ENCODE measurements around the gene IFNGR2. TPM values are rescaled to one million over a fixed set of nuclear protein-coding genes. Genes with fewer than 3 reads are reported as not detected.

The IFNGR2 gene
- total and polyA plus RNA-seq, 2 of the 4 experiments (the other 2 are of a cell fraction): 66.0 to 73.8 TPM

GRCh38 chr21:33391656-33392055 lies 11.6 kb upstream of the IFNGR2 start:
- in situ Hi-C loops (cut with MboI; ENCODE audit: low sequenced_read_pairs) (no loop called here), dilution Hi-C loops (cut with HindIII; ENCODE audit: low sequenced_read_pairs, unreplicated experiment) (no loop called here), intact Hi-C loops (cut with micrococcal nuclease) (no loop called here)
- ChIA-PET POLR2A (ENCODE audit: unreplicated experiment) (no interaction called here), CTCF (no interaction called here)
- no peak overlapping the region for H3K56ac ChIP-seq (ENCODE audit: extremely low read depth, insufficient read depth, low read length)
- no peak overlapping the region for H3K9ac ChIP-seq (ENCODE audit: low read depth, low read length)
- H3K4ac ChIP-seq (ENCODE audit: low read depth, low read length): no peak overlapping the region
- H4K5ac ChIP-seq (ENCODE audit: low read depth, low read length): no peak overlapping the region
- no peaks in the 10 kb centered on the region for H3K9me3 ChIP-seq (ENCODE audit: control insufficient read depth, insufficient read depth, low read length)
- no peak overlapping the region for H2AFZ ChIP-seq (replicated peaks; ENCODE audit: low read length, poor library complexity)
- no TSS peak for BruUV-seq (replicated peaks)
- no peaks in the 10 kb centered on the region for H4K20me1 ChIP-seq (ENCODE audit: insufficient read depth, low read length)
- no peak overlapping the region for H2BK15ac ChIP-seq (ENCODE audit: low read depth, low read length)
- no peak overlapping the region for H3K23ac ChIP-seq (ENCODE audit: low read depth, low read length)
- no peak overlapping the region for H3K27ac ChIP-seq (ENCODE audit: insufficient read depth, low read length)
- no peaks in the 10 kb centered on the region for H3K79me1 ChIP-seq (ENCODE audit: low read depth in 1 of 2, low read length in 2 of 2)
- H3K9me1 ChIP-seq (ENCODE audit: insufficient read depth, low read length): no peaks in the 10 kb centered on the region; the same call in 1 of the 2 replicates
- H3K18ac ChIP-seq (ENCODE audit: low read depth, low read length): no peak overlapping the region
- H2AK5ac ChIP-seq (ENCODE audit: low read depth, low read length): no peak overlapping the region
- H3K36me3 ChIP-seq (ENCODE audit: control insufficient read depth, insufficient read depth, low read length): no peaks in the 10 kb centered on the region
- H3K4me3 ChIP-seq (ENCODE audit: insufficient read depth, low read depth, low read length): no peak overlapping the region
- peaks cover 8% of the 10 kb centered on the region for H3K4me1 ChIP-seq (ENCODE audit: control insufficient read depth, insufficient read depth, low read length)
- peaks cover 6% of the 10 kb centered on the region for H3K27me3 ChIP-seq (ENCODE audit: control insufficient read depth, insufficient read depth, low read length)
- no peak for ATAC-seq (ENCODE audit: low read depth)
- WGBS, 2 experiments (ENCODE audit: extremely low coverage in 2 of 2, insufficient read length in 1 of 2): 40% methylated on average over 1 of the region's 6 CpGs; no CpG with 5 or more reads in 1 of the 2 experiments
- no peak overlapping the region for H4K8ac ChIP-seq (ENCODE audit: low read depth in 2 of 2, low read length in 2 of 2)
- H2AK9ac ChIP-seq (replicated peaks; ENCODE audit: low read depth, low read length, poor library complexity): no peak overlapping the region
- no peak overlapping the region for H3K4me2 ChIP-seq (ENCODE audit: low read depth, low read length)
- H4K91ac ChIP-seq (ENCODE audit: insufficient read depth, low read depth, low read length): no peak overlapping the region
- no peak overlapping the region for H3K14ac ChIP-seq (replicated peaks; ENCODE audit: low read depth, low read length)
- H2BK120ac ChIP-seq (ENCODE audit: low read depth, low read length): no peak overlapping the region
- no peak for DNase-seq
- H2BK20ac ChIP-seq (ENCODE audit: low read depth, low read length): no peak overlapping the region
- no peak overlapping the region for H2BK5ac ChIP-seq (ENCODE audit: low read depth, low read length, poor library complexity, severe bottlenecking)
- TF ChIP-seq FOS (IDR thresholded peaks at IDR 0.05; ENCODE audit: low read depth, low read length): no peak
- no peak for TF ChIP-seq CTCF (conservative IDR thresholded peaks at IDR 0.05; ENCODE audit: low read depth, low read length)
- no peak for TF ChIP-seq MXI1 (IDR thresholded peaks at IDR 0.05; ENCODE audit: borderline replicate concordance, low read depth, low read length)
- no peak for TF ChIP-seq MAZ (IDR thresholded peaks at IDR 0.05; ENCODE audit: borderline replicate concordance, low read depth, low read length)
- TF ChIP-seq, protein P1, sequence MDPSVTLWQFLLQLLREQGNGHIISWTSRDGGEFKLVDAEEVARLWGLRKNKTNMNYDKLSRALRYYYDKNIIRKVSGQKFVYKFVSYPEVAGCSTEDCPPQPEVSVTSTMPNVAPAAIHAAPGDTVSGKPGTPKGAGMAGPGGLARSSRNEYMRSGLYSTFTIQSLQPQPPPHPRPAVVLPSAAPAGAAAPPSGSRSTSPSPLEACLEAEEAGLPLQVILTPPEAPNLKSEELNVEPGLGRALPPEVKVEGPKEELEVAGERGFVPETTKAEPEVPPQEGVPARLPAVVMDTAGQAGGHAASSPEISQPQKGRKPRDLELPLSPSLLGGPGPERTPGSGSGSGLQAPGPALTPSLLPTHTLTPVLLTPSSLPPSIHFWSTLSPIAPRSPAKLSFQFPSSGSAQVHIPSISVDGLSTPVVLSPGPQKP (IDR thresholded peaks at IDR 0.05; ENCODE audit: borderline replicate concordance, low read depth, low read length): no peak
- TF ChIP-seq NFE2L2 (IDR thresholded peaks at IDR 0.05; ENCODE audit: low read depth, low read length): no peak
- no peak for TF ChIP-seq RAD21 (IDR thresholded peaks at IDR 0.05; ENCODE audit: low read length)
- TF ChIP-seq RCOR1 (IDR thresholded peaks at IDR 0.05; ENCODE audit: insufficient replicate concordance, low read length): no peak
- no peak for TF ChIP-seq POLR2A (IDR thresholded peaks at IDR 0.05; ENCODE audit: low read depth, low read length)
- TF ChIP-seq CEBPB (IDR thresholded peaks at IDR 0.05; ENCODE audit: low read depth, low read length): no peak
- no peak for TF ChIP-seq SMC3 (IDR thresholded peaks at IDR 0.05; ENCODE audit: low read depth, low read length)
- TF ChIP-seq RFX5 (IDR thresholded peaks at IDR 0.05; ENCODE audit: low read depth, low read length): no peak
- TF ChIP-seq MAFK (IDR thresholded peaks at IDR 0.05; ENCODE audit: low read depth, low read length): no peak
- TF ChIP-seq CHD1 (IDR thresholded peaks at IDR 0.05; ENCODE audit: low read depth, low read length): no peak
- TF ChIP-seq USF2 (IDR thresholded peaks at IDR 0.05; ENCODE audit: low read depth, low read length): no peak
- TF ChIP-seq BHLHE40 (IDR thresholded peaks at IDR 0.05; ENCODE audit: low read depth, low read length): no peak
